Activated CD8-positive, alpha-beta memory T cell treated with anti-CD3 and anti-CD28 coated beads, Interleukin-2, amount 50 U/mL, for 24 hours (primary cell): ENCODE results near the gene RAI1.

Source experiments
- DNase-seq: peaks from one replicate; pipeline ENCODE4 v3.0.0-alpha.2; 2020; ENCODE audit errors: extremely low read depth

The RAI1 gene

GRCh38 chr17:17750881-17751280, 69.6 kb downstream of the RAI1 start:
- no peak for DNase-seq

- no peak for DNase-seq
Observed at GRCh38 chr17:17751489-17752088, 70.3 kb downstream of the RAI1 start.

- peak; percentile 88 for DNase-seq
Observed at GRCh38 chr17:17752089-17752820, 71.0 kb downstream of the RAI1 start.

GRCh38 chr17:17752821-17753321, 71.6 kb downstream of the RAI1 start:
- DNase-seq, result no peak

DNA sequence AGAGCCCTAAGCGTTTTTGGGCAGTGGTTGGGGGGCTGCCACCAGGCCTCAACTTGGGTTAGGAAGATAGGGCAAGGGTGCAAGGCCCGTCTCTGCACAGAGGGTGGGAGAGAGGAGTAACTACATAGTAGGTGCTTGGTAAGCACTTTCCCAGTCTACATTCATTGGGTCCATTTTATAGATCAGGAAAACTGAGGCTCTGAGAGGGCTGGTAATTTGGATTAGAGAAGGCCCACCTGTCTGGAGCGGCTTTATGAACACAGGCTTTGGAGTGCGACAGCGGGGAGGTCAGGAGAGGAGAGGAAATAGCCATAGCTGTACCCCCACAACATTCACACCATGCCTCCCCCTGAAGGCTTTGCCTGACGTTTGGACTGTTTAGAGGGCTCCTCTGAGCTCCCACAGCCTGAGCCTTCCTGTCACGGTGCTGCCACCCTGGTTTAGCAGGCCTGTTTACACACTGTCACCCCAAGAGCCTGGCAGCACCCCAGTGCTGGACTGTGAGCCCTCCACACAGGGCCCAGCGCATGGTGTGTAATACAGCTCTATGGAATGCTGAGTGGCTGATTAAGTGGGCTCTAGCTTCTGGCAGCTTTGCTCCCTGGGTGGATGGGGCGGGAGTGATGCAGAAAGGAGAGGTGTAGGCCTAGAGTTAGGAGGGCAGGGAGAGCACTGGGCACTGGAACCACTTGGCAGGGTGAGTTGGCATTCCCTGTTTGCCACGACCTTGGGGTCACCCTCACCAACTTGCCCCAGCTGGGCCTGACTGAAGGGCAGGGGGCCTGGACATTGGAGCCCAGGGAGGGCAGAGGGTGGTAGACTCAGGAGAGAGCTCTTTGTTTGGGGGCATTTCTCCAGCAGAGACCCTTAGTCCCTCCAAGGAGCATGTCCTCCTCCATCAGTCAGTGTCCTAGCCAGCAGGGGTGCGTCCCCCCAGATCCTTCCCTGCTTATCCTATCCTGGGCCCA, 73.7 kb downstream of the RAI1 start:
- DNase-seq, result no peak

DNA sequence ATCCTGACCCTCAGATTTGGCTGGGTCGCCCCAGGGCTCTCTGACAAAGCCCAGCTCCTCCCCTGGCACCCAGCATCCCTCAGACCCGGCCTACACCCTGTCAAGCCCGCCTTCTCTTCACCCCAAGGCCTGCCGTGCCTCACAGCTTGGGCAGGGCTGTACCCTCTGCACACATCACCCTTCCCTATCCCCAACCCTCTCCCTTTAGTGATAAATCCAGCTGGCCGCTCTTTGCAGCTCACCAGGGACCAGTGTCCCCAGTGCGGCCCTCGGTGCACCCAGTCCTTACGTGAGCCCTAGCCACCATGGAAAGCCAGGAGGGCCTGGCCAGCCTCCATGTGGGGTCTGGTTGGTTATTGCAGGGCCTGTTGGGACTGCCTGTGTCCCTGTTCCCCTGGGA, 74.5 kb downstream of the RAI1 start:
- DNase-seq, result no peak

DNA sequence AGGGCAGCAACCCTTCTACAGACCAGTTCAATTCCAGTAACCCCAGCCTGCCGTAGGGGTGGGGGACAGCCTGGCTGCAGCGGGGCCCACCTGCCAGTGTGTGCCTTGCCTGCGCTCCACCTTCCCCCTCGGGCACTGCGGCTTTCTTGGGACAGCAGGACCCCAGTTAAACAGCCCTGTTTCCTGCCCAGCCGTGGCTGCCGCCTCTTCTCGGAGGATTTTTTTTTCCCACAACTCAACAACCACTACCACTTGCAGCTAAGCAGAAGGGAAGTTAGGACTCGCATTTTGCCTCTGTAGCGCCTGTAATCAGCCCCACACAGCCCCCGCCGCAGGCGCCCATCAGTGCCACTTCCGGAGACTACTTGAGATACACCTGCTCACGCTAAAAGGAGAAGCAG, 76.1 kb downstream of the RAI1 start:
- no peak for DNase-seq

DNA sequence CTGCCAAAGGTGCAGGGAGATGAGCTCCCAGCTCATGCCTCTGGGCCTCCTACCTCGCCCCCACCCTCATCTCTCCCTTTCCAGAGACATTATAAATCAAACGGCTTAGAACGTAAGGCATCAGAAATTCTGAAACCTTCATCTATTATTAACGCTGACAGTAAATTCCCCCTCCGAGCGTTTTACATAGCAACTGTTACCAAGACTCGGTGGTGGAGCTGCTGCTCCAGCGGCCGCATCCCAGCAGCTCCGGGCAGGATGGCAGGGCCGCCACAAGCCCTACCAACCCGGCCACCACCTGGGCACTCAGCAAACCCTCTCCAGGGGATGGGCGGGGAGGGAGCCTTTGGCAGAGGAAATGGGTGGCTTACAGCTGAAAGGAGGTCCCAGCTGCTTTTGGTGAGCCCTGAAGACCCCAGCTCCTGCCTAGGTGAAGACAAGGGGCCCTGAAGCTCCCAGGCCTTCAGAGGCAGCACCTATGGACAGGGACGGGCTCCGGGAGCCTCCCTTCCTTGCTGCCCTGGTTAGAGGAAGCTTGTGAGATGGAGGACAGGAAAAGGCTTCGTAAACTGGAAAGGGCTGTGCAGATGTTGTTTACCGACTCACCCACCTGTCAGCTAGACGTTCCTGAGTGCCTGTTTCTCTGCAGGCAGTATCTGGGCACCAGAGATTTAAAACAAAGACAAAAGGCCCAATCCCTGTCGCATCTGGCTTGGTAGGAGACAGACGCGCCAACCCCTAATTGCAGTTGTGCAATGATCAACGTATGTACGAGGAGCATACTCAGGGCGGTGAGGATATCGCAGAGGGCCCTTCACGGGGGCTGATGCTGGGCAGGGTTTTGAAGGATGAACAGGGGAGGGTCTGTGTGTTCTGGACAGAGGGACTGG, 76.9 kb downstream of the RAI1 start:
- DNase-seq, result no peak

- DNase-seq, result no peak
Observed at GRCh38 chr17:17758941-17759563, 77.8 kb downstream of the RAI1 start.

DNA sequence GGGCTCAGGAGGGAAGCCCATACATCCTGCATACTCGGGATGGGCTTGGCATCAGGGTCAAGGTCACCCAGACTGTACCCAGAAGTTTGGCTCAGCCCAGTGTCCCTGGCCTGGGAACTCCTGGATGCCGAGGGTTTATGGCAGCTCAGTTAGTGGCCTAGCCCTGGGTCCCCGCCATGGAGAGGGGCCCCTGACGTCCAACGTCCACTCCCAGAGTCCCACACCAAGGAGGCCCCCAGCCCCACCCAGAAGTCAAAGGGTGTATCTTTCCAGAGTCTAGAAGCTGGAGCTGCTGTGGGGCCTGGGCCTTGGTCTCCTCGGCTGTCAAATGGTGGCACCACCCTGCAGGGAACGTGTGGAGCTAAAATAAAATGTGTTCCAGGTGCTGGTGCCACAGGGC, 79.1 kb downstream of the RAI1 start:
- DNase-seq, result no peak

DNA sequence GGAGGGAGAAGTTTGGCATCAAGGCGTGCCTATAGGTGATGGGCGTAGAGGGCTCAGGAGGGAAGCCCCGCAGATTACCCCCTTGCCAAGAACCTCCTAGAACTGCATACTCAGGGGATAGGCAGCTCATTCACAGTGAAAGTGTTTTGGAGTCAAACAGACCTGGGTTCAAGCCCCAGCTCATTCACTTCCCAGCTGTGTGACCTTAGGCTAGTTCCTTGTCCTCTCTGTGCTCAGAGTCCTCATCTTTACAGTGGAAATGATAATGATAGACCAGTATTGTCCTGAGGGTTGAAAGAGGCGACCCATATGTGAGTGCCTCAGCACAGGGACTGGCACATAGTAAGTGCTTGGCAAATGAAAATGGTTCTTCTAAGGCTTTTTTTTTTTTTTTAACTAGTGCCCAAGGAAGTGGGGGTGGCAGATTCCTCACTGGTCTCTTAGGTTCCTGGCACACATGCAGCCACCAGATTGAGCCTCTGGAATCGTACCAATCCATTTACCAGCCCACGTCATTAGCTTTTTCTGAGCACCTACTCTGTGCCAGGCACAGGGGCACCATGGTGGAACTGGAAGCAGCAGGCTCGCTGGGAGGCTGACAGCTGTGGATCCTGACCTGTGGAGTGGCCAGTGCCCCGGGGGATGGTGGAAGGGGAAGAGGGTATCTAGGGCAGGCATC, 79.8 kb downstream of the RAI1 start:
- DNase-seq, result no peak

GRCh38 chr17:17761894-17762743, 80.9 kb downstream of the RAI1 start:
- no peak for DNase-seq

DNA sequence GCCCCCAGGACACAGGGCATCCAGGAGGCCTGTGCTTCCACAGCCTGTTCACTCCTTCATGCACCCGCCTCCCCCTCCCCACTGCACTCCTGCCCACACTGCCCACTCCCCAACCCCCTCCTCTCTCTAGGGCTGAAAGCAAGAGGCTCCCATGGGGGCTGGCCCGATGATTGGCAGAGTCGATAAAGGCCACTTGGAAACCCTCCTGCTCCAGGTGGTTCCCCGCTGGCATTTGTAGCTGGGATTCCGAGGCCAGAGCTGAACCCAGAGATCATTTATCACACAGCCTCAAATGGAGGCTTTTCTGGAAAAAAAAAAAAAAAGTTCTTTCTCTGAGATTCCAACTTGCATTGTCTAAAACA, 81.5 kb downstream of the RAI1 start:
- DNase-seq, result no peak

GRCh38 chr17:17763136-17763535, 81.9 kb downstream of the RAI1 start:
- no peak for DNase-seq

DNA sequence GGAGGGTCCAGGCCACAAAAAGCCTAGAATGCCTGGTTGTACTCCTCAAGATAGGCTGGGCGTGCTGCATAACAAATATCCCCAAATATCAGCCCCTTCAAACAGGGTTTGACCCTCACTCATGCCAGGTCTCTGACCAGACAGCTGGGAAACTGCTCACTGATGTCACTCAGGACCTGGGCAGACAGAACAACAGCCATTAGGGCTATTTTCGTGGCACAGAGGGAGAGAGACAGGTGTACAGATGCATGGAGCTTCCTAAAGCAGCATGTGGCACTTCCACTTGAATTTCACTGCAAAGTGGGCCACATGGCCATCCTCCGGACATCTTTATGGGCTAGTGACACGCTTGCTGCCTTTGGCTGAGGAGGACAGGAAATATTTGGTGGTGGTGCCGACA, 82.5 kb downstream of the RAI1 start:
- no peak for DNase-seq

DNA sequence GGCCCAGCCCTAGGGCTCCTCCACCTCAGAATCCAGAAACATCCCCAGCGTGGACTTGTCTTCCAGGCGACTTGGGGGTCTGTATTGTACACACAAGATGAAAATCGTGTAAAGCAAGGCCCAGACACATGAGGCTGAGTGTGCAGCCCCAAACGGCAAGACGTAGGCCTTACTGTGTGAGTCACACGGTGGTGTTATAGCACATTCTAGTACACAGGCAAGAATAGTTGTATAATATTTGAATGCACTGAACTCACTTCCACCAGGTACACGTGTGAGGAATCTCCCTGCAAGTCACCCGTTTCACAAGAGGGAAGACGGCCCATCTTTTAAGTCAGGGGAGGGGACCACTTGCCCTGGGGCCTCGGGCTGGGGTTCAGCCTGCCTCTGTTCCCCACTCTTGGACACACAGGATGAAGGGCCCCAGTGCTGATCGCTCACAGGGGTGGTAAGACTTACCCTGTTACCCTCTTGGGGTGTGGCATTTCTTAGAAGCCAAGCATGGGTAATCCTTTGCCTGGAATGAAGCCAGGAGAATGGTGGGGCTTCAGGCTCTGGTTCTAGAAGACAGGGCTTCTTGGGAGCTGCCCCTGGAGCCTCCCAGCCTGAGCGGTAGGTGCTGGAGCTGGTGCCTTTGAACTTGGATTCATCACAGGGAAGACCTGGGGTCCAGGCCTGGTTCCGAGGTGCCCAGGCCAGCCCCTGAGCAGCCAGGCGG, 84.3 kb downstream of the RAI1 start:
- no peak for DNase-seq

- DNase-seq, result no peak
Observed at GRCh38 chr17:17766077-17766743, 85.0 kb downstream of the RAI1 start.

- DNase-seq, result no peak
Observed at GRCh38 chr17:17766744-17767120, 85.5 kb downstream of the RAI1 start.
